OCI-LY1 (cell line): Measurements from ENCODE around the gene PALS2.

ENCODE experiments used
- H2AFZ ChIP-seq: fragments of 200-600 bp; sonication (generic), shearing (Covaris generic); 2 replicates; pipeline ENCODE4 v1.6.0; 2014; ENCODE audit warnings: antibody characterized with exemption, mild to moderate bottlenecking, low read length
- H3F3A ChIP-seq: fragments of 200-600 bp; sonication (generic), shearing (Covaris generic); 2 replicates; pipeline ENCODE4 v1.6.0; 2014; ENCODE audit warnings: mild to moderate bottlenecking, antibody characterized with exemption, low read length, moderate library complexity; ENCODE audit not compliant: insufficient read depth
- H3K27ac ChIP-seq: fragments of 200-600 bp; sonication (generic); 2 replicates; pipeline ENCODE4 v1.5.1; 2014; ENCODE audit warnings: low read length, mixed run types, mild to moderate bottlenecking, low read depth; ENCODE audit not compliant: poor library complexity, severe bottlenecking
- H3K27me3 ChIP-seq: fragments of 200-600 bp; sonication (generic); 2 replicates; pipeline ENCODE4 v1.6.0; 2014; ENCODE audit warnings: antibody characterized with exemption, mild to moderate bottlenecking, low read length, moderate library complexity; ENCODE audit not compliant: insufficient read depth
- H3K36me3 ChIP-seq: fragments of 200-600 bp; sonication (generic); 2 replicates; pipeline ENCODE4 v1.6.1; 2014; ENCODE audit warnings: mild to moderate bottlenecking, antibody characterized with exemption, low read length, moderate library complexity, mixed read lengths; ENCODE audit not compliant: insufficient read depth
- H3K4me1 ChIP-seq: fragments of 200-600 bp; sonication (generic); 2 replicates; pipeline ENCODE4 v1.5.1; 2014; ENCODE audit warnings: mild to moderate bottlenecking, low read length, moderate library complexity; ENCODE audit not compliant: insufficient read depth, severe bottlenecking
- H3K4me2 ChIP-seq: fragments of 200-600 bp; sonication (generic), shearing (Covaris generic); 2 replicates; pipeline ENCODE4 v1.6.1; 2014; ENCODE audit warnings: low read length
- H3K4me3 ChIP-seq: fragments of 200-600 bp; sonication (generic); 2 replicates; pipeline ENCODE4 v1.5.1; 2014; ENCODE audit warnings: low read length, low read depth, mild to moderate bottlenecking, mixed read lengths; ENCODE audit not compliant: poor library complexity, severe bottlenecking
- H3K79me2 ChIP-seq: fragments of 200-600 bp; shearing (Covaris generic); 2 replicates; pipeline ENCODE4 v1.6.1; 2016; ENCODE audit warnings: mixed run types, low read length, mixed read lengths; ENCODE audit not compliant: insufficient read depth
- H3K9ac ChIP-seq: fragments of 200-600 bp; sonication (generic), shearing (Covaris generic); 2 replicates; pipeline ENCODE4 v1.6.1; 2014; ENCODE audit warnings: mild to moderate bottlenecking, low read length, mixed read lengths
- H3K9me2 ChIP-seq: fragments of 200-600 bp; sonication (generic), shearing (Covaris generic); 2 replicates; pipeline ENCODE4 v1.6.1; 2014; ENCODE audit warnings: low read depth, mild to moderate bottlenecking, low read length, mixed read lengths
- H3K9me3 ChIP-seq: fragments of 200-600 bp; shearing (Covaris generic); 2 replicates; pipeline ENCODE4 v1.6.1; 2014; ENCODE audit warnings: low read length, mixed read lengths
- H4K20me1 ChIP-seq: fragments of 200-600 bp; sonication (generic), shearing (Covaris generic); 2 replicates; pipeline ENCODE4 v1.6.0; 2016; ENCODE audit warnings: mild to moderate bottlenecking, low read length; ENCODE audit not compliant: insufficient read depth
- EZH2 ChIP-seq: fragments of 200-600 bp; sonication (generic), shearing (Covaris generic); IDR thresholded peaks from 2 replicates; pipeline ENCODE4 v1.8.0; 2017; ENCODE audit warnings: borderline replicate concordance, mixed run types, mild to moderate bottlenecking, antibody characterized with exemption, low read length, moderate library complexity, mixed read lengths
- TF ChIP-seq, protein P1 (sequence below): fragments of 200-600 bp; sonication (generic), shearing (Covaris generic); IDR thresholded peaks from 2 replicates; pipeline ENCODE4 v1.5.1; 2017; ENCODE audit warnings: mild to moderate bottlenecking, antibody characterized with exemption, low read length, moderate library complexity, mixed read lengths

PALS2 gene, protein sequence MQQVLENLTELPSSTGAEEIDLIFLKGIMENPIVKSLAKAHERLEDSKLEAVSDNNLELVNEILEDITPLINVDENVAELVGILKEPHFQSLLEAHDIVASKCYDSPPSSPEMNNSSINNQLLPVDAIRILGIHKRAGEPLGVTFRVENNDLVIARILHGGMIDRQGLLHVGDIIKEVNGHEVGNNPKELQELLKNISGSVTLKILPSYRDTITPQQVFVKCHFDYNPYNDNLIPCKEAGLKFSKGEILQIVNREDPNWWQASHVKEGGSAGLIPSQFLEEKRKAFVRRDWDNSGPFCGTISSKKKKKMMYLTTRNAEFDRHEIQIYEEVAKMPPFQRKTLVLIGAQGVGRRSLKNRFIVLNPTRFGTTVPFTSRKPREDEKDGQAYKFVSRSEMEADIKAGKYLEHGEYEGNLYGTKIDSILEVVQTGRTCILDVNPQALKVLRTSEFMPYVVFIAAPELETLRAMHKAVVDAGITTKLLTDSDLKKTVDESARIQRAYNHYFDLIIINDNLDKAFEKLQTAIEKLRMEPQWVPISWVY

DNA sequence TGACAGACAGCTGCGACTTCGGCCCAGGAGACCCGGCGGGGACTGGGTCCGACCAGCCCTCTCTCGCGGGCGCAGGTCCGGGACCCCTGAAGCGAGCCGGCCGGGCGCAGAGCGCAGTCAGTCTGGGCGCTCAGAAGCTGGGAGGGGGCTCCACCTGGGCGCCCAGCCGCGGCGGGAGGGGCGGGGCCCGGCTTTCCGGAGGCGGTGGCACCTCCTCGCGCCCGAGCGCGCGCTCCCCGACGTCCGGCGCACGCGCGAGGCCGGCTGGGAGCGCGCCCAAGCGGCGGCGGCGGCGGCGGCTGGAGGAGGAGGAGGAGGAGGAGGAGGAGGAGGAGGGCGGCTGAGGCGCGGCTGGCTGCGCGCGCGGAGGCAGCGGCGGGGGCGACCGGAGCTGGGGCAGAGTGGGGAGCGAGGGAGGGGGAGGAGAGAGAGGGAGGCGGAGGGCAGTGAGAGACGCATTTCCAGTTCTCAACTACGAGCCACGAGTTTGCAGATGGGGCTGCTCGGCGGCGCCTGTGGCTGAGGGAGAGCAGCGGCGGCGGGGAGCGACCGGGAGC lies at the start of gene PALS2:
TSS of gene PALS2 (plus strand) at position 456 of the 557 bp plus-strand sequence. CDS start 50,216 bp downstream, outside the sequence.
- H3K36me3 ChIP-seq = no peaks in the 10 kb centered on the region; the same call in 1 of the 2 replicates
- peak within 1 kb of the TSS; percentile 76 for H3K9ac ChIP-seq
- H3K79me2 ChIP-seq = peaks cover 36% of the 10 kb centered on the region
- no peaks in the 10 kb centered on the region for H3K9me3 ChIP-seq
- H3K4me2 ChIP-seq = peak within 1 kb of the TSS; percentile 82
- peak within 1 kb of the TSS; percentile 68; the same call in 1 of the 2 replicates for H2AFZ ChIP-seq
- TF ChIP-seq, protein P1, sequence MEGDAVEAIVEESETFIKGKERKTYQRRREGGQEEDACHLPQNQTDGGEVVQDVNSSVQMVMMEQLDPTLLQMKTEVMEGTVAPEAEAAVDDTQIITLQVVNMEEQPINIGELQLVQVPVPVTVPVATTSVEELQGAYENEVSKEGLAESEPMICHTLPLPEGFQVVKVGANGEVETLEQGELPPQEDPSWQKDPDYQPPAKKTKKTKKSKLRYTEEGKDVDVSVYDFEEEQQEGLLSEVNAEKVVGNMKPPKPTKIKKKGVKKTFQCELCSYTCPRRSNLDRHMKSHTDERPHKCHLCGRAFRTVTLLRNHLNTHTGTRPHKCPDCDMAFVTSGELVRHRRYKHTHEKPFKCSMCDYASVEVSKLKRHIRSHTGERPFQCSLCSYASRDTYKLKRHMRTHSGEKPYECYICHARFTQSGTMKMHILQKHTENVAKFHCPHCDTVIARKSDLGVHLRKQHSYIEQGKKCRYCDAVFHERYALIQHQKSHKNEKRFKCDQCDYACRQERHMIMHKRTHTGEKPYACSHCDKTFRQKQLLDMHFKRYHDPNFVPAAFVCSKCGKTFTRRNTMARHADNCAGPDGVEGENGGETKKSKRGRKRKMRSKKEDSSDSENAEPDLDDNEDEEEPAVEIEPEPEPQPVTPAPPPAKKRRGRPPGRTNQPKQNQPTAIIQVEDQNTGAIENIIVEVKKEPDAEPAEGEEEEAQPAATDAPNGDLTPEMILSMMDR = no peak
- TF ChIP-seq EZH2 = no peak
- H3K4me3 ChIP-seq = peak within 1 kb of the TSS; percentile 80
- no peaks in the 10 kb centered on the region for H3K9me2 ChIP-seq
- 0 out of 2 replicates have a peak, but pooled peaks cover 6% of the 10 kb centered on the region for H3F3A ChIP-seq
- peaks cover 47% of the 10 kb centered on the region for H3K4me1 ChIP-seq
- no peaks in the 10 kb centered on the region; the same call in 1 of the 2 replicates for H3K27me3 ChIP-seq
- H3K27ac ChIP-seq = peak within 1 kb of the TSS; percentile 40
- H4K20me1 ChIP-seq = 0 out of 2 replicates have a peak, but pooled peaks cover 6% of the 10 kb centered on the region

DNA sequence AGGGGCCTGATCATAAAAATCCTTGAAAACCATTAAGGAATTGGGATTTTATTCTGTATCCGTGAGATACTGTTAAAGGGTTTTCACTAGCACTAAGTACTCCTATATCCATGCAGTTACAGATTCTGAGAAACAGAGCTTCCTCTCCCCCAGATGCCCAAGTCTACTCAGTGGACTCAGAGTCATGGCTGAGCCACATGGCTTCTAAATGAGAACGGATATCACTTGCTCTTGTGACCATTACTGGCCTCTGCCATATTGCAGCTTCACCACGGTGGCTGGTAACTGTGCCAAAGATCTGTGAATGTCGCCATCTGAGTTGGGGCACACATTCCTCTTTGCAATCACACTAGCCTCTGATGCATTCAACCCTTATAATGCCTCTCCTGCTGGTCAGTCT lies 42.0 kb upstream of the PALS2 start:
- H3F3A ChIP-seq = no peaks in the 10 kb centered on the region

DNA sequence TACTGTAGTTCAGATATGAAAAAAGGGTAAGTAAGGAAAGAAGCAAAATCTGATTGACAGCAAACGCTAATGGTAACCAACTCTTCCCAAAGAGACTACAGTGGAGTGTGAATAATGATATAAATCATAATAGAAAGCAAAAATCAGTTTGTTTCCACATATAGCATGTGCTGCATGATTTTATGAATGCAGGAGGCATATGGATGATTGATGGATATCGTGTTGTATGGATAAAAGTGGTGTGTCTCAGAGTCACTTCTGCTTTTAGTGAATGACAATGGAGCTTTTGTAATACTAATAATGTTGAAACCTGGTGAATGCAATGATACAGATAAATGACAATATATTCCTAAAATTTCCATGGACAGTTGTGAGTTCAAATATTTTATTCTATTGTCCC lies 36.6 kb upstream of the PALS2 start:
- Histone ChIP-seq H3K27ac (no peak overlapping the region), H3K27me3 (no peaks in the 10 kb centered on the region; the same call in 1 of the 2 replicates), H3K4me1 (no peaks in the 10 kb centered on the region), H3K36me3 (no peaks in the 10 kb centered on the region), H2AFZ (no peak overlapping the region), H3F3A (no peaks in the 10 kb centered on the region), H3K79me2 (no peaks in the 10 kb centered on the region), H3K9ac (no peak overlapping the region), H3K9me3 (no peaks in the 10 kb centered on the region), H3K9me2 (no peaks in the 10 kb centered on the region), H3K4me2 (no peak overlapping the region), H4K20me1 (no peaks in the 10 kb centered on the region), H3K4me3 (no peak overlapping the region)
- no peak for TF ChIP-seq EZH2
- TF ChIP-seq, protein P1 = no peak

More for the DNA sequence above, 42.0 kb upstream of the PALS2 start:
- Histone ChIP-seq H3K27me3 (no peaks in the 10 kb centered on the region; the same call in 1 of the 2 replicates), H3K9me3 (no peaks in the 10 kb centered on the region), H3K27ac (no peak overlapping the region), H3K9ac (no peak overlapping the region), H3K4me3 (no peak overlapping the region), H3K9me2 (no peaks in the 10 kb centered on the region), H4K20me1 (no peaks in the 10 kb centered on the region), H3K79me2 (no peaks in the 10 kb centered on the region), H2AFZ (no peak overlapping the region), H3K4me1 (no peaks in the 10 kb centered on the region), H3K4me2 (no peak overlapping the region), H3K36me3 (no peaks in the 10 kb centered on the region)
- TF ChIP-seq, protein P1 = no peak
- TF ChIP-seq EZH2 = no peak
